ENCODE measurements around the gene SFXN2.

- TF ChIP-seq CTCF (IDR thresholded peaks at IDR 0.05 in 4 of 5, conservative IDR thresholded peaks at IDR 0.05 in 1 of 5) (no peak), POLR2A (IDR thresholded peaks at IDR 0.05) (no peak)
Observed at GRCh38 chr10:102668326-102669107, 45.9 kb upstream of the SFXN2 start.

Measured in gastrocnemius medialis (tissue), 4 donors.